SK-N-SH (cell line): ENCODE measurements around the gene CPSF6. TPM values are rescaled to one million over a fixed set of nuclear protein-coding genes. Genes with fewer than 3 reads are reported as not detected.

Experiments used
- CTCF ChIA-PET: fragments of 300-600, 350-600 bp; formaldehyde crosslinking; extraction: SDS; loops from one replicate; lab custom pipeline; 2021; lab: Yijun Ruan, JAX
- POLR2A ChIA-PET: fragments of 350-600 bp; sonication (Branson Sonifier 250); formaldehyde crosslinking; extraction: SDS; loops from one replicate; lab custom pipeline; 2020; ENCODE audit warnings: antibody characterized with exemption, inconsistent platforms; lab: Yijun Ruan, JAX
- DNase-seq: peaks from one replicate; pipeline ENCODE4 v3.0.0; 2012
- H2AFZ ChIP-seq: fragments of 200-600 bp; sonication (generic); 2 replicates; pipeline ENCODE4 v1.8.1; 2016; ENCODE audit warnings: antibody characterized with exemption, mild to moderate bottlenecking, low read depth
- H3F3A ChIP-seq: fragments of 200-600 bp; sonication (generic); replicated peaks from 2 replicates; pipeline ENCODE3; 2016; ENCODE audit warnings: antibody characterized with exemption, mild to moderate bottlenecking; ENCODE audit not compliant: insufficient read depth
- H3K27ac ChIP-seq, 2 experiments: fragments of 200-500 bp in 1 of 2; fragments of 200-600 bp in 1 of 2; sonication (Bioruptor generic) in 1 of 2; sonication (generic), shearing (Covaris generic) in 1 of 2; 2 replicates each; pipeline versions ENCODE4 v1.5.1 to v1.6.1; 2014 to 2016; ENCODE audit warnings: low read depth in 2 of 2, inconsistent platforms in 1 of 2, low read length in 1 of 2, mild to moderate bottlenecking in 1 of 2, mixed read lengths in 1 of 2
- H3K27me3 ChIP-seq: fragments of 200-600 bp; sonication (generic), shearing (Covaris generic); 2 replicates; pipeline ENCODE4 v1.6.1; 2016; ENCODE audit warnings: mixed run types; ENCODE audit not compliant: insufficient read depth
- H3K36me3 ChIP-seq, 2 experiments: fragments of 200-500 bp in 1 of 2; fragments of 200-600 bp in 1 of 2; sonication (Bioruptor generic) in 1 of 2; sonication (generic) in 1 of 2; replicated peaks in 1 of 2; 2 replicates each; pipeline versions ENCODE3 to v1.5.1; 2014 to 2016; ENCODE audit warnings: low read length in 1 of 2, mild to moderate bottlenecking in 1 of 2; ENCODE audit not compliant: insufficient read depth in 2 of 2, control insufficient read depth in 1 of 2
- H3K4me1 ChIP-seq, 2 experiments: fragments of 200-500 bp in 1 of 2; fragments of 200-600 bp in 1 of 2; sonication (Bioruptor generic) in 1 of 2; sonication (generic), shearing (Covaris generic) in 1 of 2; 2 replicates each; pipeline versions ENCODE4 v1.5.1 to v1.6.1; 2014 to 2016; ENCODE audit warnings: low read depth in 1 of 2, low read length in 1 of 2, mixed run types in 1 of 2; ENCODE audit not compliant: insufficient read depth in 2 of 2, control insufficient read depth in 1 of 2
- H3K4me2 ChIP-seq: fragments of 200-600 bp; sonication (generic), shearing (Covaris generic); 2 replicates; pipeline ENCODE4 v1.6.1; 2017; ENCODE audit warnings: mixed run types
- H3K4me3 ChIP-seq, 2 experiments: fragments of 200-500 bp in 1 of 2; fragments of 200-600 bp in 1 of 2; sonication (Bioruptor generic) in 1 of 2; sonication (generic), shearing (Covaris generic) in 1 of 2; 2 replicates each; pipeline versions ENCODE4 v1.5.1 to v1.8.1; 2014 to 2016; ENCODE audit warnings: low read depth in 2 of 2, inconsistent platforms in 1 of 2, low read length in 1 of 2, mild to moderate bottlenecking in 1 of 2, mixed read lengths in 1 of 2, moderate library complexity in 1 of 2
- H3K79me2 ChIP-seq: fragments of 200-600 bp; sonication (generic); 2 replicates; pipeline ENCODE4 v1.8.1; 2017; ENCODE audit warnings: mild to moderate bottlenecking; ENCODE audit not compliant: insufficient read depth
- H3K9ac ChIP-seq: fragments of 200-600 bp; sonication (generic); 2 replicates; pipeline ENCODE4 v1.6.1; 2017; ENCODE audit warnings: mixed run types
- H3K9me2 ChIP-seq: fragments of 200-600 bp; sonication (generic); 2 replicates; pipeline ENCODE4 v1.6.1; 2017; ENCODE audit warnings: mixed run types
- H3K9me3 ChIP-seq: fragments of 200-600 bp; sonication (generic); 2 replicates; pipeline ENCODE4 v1.6.1; 2017; ENCODE audit warnings: mixed run types, mild to moderate bottlenecking, moderate library complexity
- H4K20me1 ChIP-seq: fragments of 200-600 bp; sonication (generic); 2 replicates; pipeline ENCODE4 v1.6.1; 2017; ENCODE audit warnings: mild to moderate bottlenecking, mixed run types; ENCODE audit not compliant: insufficient read depth
- CHD2 ChIP-seq: fragments of 150-350 bp; IDR thresholded peaks from 2 replicates; pipeline ENCODE4 v1.6.1; 2018; ENCODE audit warnings: low read length; ENCODE audit not compliant: partially characterized antibody
- ELF1 ChIP-seq: IDR thresholded peaks from 2 replicates; pipeline ENCODE4 v1.4.0; 2012
- EP300 ChIP-seq, 2 experiments: IDR thresholded peaks; 2 replicates each; pipeline versions ENCODE4 v1.4.0 to v1.6.1; 2012; ENCODE audit warnings: borderline replicate concordance in 1 of 2, low read depth in 1 of 2, low read length in 1 of 2
- FOSL2 ChIP-seq: IDR thresholded peaks from 2 replicates; pipeline ENCODE4 v1.4.0; 2012; ENCODE audit warnings: low read depth, mild to moderate bottlenecking, moderate library complexity, borderline replicate concordance
- FOXJ3 ChIP-seq: sonication (generic); formaldehyde crosslinking; IDR thresholded peaks from 2 replicates; pipeline ENCODE4 v1.5.1; 2020; ENCODE audit warnings: mild to moderate bottlenecking, missing genetic modification reagents
- MAX ChIP-seq: IDR thresholded peaks from 2 replicates; pipeline ENCODE4 v1.4.0; 2012; ENCODE audit warnings: low read depth
- NRF1 ChIP-seq: IDR thresholded peaks from 2 replicates; pipeline ENCODE4 v1.6.1; 2012; ENCODE audit warnings: low read depth, mild to moderate bottlenecking, low read length
- POLR2AphosphoS5 ChIP-seq: IDR thresholded peaks from 2 replicates; pipeline ENCODE4 v1.6.1; 2012; ENCODE audit warnings: low read depth, low read length
- RCOR1 ChIP-seq: fragments of 150-350 bp; IDR thresholded peaks from 2 replicates; pipeline ENCODE4 v1.6.1; 2017; ENCODE audit warnings: antibody characterized with exemption, low read length
- RFX5 ChIP-seq: IDR thresholded peaks from 2 replicates; pipeline ENCODE4 v1.6.1; 2012; ENCODE audit warnings: mild to moderate bottlenecking, improper control_type of control experiment, low read length
- YY1 ChIP-seq: IDR thresholded peaks from 2 replicates; pipeline ENCODE4 v1.4.0; 2012; ENCODE audit warnings: low read depth, mild to moderate bottlenecking
- WGBS: methylation state at CpG from one replicate; pipeline ENCODE4 v1.1.6; 2017; ENCODE audit warnings: low lambda C conversion rate; 5-methylcytosine and 5-hydroxymethylcytosine counted together
- polyA plus RNA-seq, 3 experiments: library from polyadenylated mRNA; depleted of rRNA; stranded (reverse); fragments of >200 nt; gene quantifications; 2 replicates each; pipeline ENCODE4 v1.2.3, GENCODE V29; 2012

The CPSF6 gene
- polyA plus RNA-seq, 1 of the 3 experiments (the other 2 are of a cell fraction) = 84.1 TPM

- H4K20me1 ChIP-seq = peaks cover 16% of the 10 kb centered on the region
- no peak for DNase-seq
- no peak overlapping the region for H2AFZ ChIP-seq
- TF ChIP-seq CHD2 = no peak
- no peak for TF ChIP-seq RCOR1
- no peak for TF ChIP-seq FOSL2
- no peak for TF ChIP-seq FOXJ3
- TF ChIP-seq MAX = no peak
- TF ChIP-seq YY1 = no peak
- no peak for TF ChIP-seq EP300 (IDR thresholded peaks at IDR 0.05; ENCODE audit: borderline replicate concordance in 1 of 2, low read depth in 1 of 2, low read length in 1 of 2)
- TF ChIP-seq, all 33 proteins: peak for 0
- H3K9me3 ChIP-seq = no peaks in the 10 kb centered on the region
- no peak overlapping the region for H3K4me2 ChIP-seq
- peaks cover 3% of the 10 kb centered on the region; the same call in 1 of the 2 replicates for H3K9me2 ChIP-seq
- 96% methylated on average over 10 of the region's 10 CpGs for whole genome bisulfite sequencing
- no peaks in the 10 kb centered on the region; a peak in 3 of 4 replicates for H3K4me1 ChIP-seq
- POLR2A ChIA-PET = no interaction called here
- H3K79me2 ChIP-seq = peaks cover 71% of the 10 kb centered on the region
- no peaks in the 10 kb centered on the region for H3K27me3 ChIP-seq
- H3K9ac ChIP-seq = no peak overlapping the region
- H3F3A ChIP-seq = peaks cover 11% of the 10 kb centered on the region
- CTCF ChIA-PET = interaction anchor here (1.1 to 1.9 kb wide), 4 partner anchors 11 to 103 kb away, joined by 3 to 15 read pairs (median 4); no protein-coding TSS in a partner anchor
- peaks cover 88 to 95% of the 10 kb centered on the region in 2 experiments for H3K36me3 ChIP-seq
- no peak overlapping the region for H3K27ac ChIP-seq
- H3K4me3 ChIP-seq = no peak overlapping the region
These were observed 19.3 kb downstream of the CPSF6 start for GRCh38 chr12:69258655-69259054.

GRCh38 chr12:69262264-69262974 lies 23.1 kb downstream of the CPSF6 start:
- ChIA-PET CTCF (interaction anchor here (1.3 kb wide), 1 partner anchor 10 kb away, joined by 5 read pairs; no protein-coding TSS in a partner anchor), POLR2A (no interaction called here)
- Histone ChIP-seq H3K36me3 (peaks cover 91 to 95% of the 10 kb centered on the region in 2 experiments), H3K9ac (no peak overlapping the region), H3K4me3 (no peak overlapping the region), H3K4me1 (peaks cover 0 to 11% of the 10 kb centered on the region in 2 experiments; a peak in 3 of 4 replicates), H3F3A (peaks cover 16% of the 10 kb centered on the region), H3K4me2 (no peak overlapping the region), H3K27ac (no peak overlapping the region; a peak in 1 of 4 replicates), H3K79me2 (peaks cover 44% of the 10 kb centered on the region), H4K20me1 (no peaks in the 10 kb centered on the region), H3K9me2 (no peaks in the 10 kb centered on the region), H3K27me3 (no peaks in the 10 kb centered on the region), H3K9me3 (no peaks in the 10 kb centered on the region), H2AFZ (no peak overlapping the region)
- TF ChIP-seq YY1 (no peak), RFX5 (no peak), ELF1 (no peak), POLR2AphosphoS5 (no peak), EP300 (IDR thresholded peaks at IDR 0.05; ENCODE audit: borderline replicate concordance in 1 of 2, low read depth in 1 of 2, low read length in 1 of 2) (no peak), NRF1 (no peak), FOXJ3 (no peak)
- DNase-seq = no peak
- WGBS = 95% methylated on average over 20 of the region's 20 CpGs
